ENCODE measurements around the gene MGMT. TPM values are rescaled to one million over a fixed set of nuclear protein-coding genes. Genes with fewer than 3 reads are reported as not detected.

The MGMT gene
- total and polyA plus RNA-seq, 2 of the 4 experiments (the other 2 are of a cell fraction) = 11.5 to 17.8 TPM

GRCh38 chr10:129772468-129773358 is 305.7 kb downstream of the MGMT start:
- Histone ChIP-seq H3K27me3 (ENCODE audit: control insufficient read depth, insufficient read depth, low read length) (no peaks in the 10 kb centered on the region), H3K23ac (ENCODE audit: low read depth, low read length) (no peak overlapping the region), H3K4me3 (ENCODE audit: insufficient read depth, low read depth, low read length) (no peak overlapping the region), H3K56ac (ENCODE audit: extremely low read depth, insufficient read depth, low read length) (no peak overlapping the region), H2AK9ac (replicated peaks; ENCODE audit: low read depth, low read length, poor library complexity) (no peak overlapping the region), H3K14ac (replicated peaks; ENCODE audit: low read depth, low read length) (no peak overlapping the region), H3K4ac (ENCODE audit: low read depth, low read length) (no peak overlapping the region), H3K4me1 (ENCODE audit: control insufficient read depth, insufficient read depth, low read length) (no peaks in the 10 kb centered on the region), H3K18ac (ENCODE audit: low read depth, low read length) (no peak overlapping the region), H4K8ac (ENCODE audit: low read depth in 2 of 2, low read length in 2 of 2) (no peak overlapping the region), H2AFZ (replicated peaks; ENCODE audit: low read length, poor library complexity) (no peak overlapping the region), H3K27ac (ENCODE audit: insufficient read depth, low read length) (no peak overlapping the region), H2BK20ac (ENCODE audit: low read depth, low read length) (no peak overlapping the region), H2BK5ac (ENCODE audit: low read depth, low read length, poor library complexity, severe bottlenecking) (no peak overlapping the region), H4K20me1 (ENCODE audit: insufficient read depth, low read length) (no peaks in the 10 kb centered on the region), H2BK15ac (ENCODE audit: low read depth, low read length) (no peak overlapping the region), H3K9me1 (ENCODE audit: insufficient read depth, low read length) (no peaks in the 10 kb centered on the region), H2AK5ac (ENCODE audit: low read depth, low read length) (no peak overlapping the region), H3K9me3 (ENCODE audit: control insufficient read depth, insufficient read depth, low read length) (peaks cover 38% of the 10 kb centered on the region), H4K91ac (ENCODE audit: insufficient read depth, low read depth, low read length) (no peak overlapping the region), H3K79me1 (ENCODE audit: low read depth in 1 of 2, low read length in 2 of 2) (no peaks in the 10 kb centered on the region), H4K5ac (ENCODE audit: low read depth, low read length) (no peak overlapping the region), H3K4me2 (ENCODE audit: low read depth, low read length) (no peak overlapping the region), H3K36me3 (ENCODE audit: control insufficient read depth, insufficient read depth, low read length) (no peaks in the 10 kb centered on the region), H3K9ac (ENCODE audit: low read depth, low read length) (no peak overlapping the region), H2BK120ac (ENCODE audit: low read depth, low read length) (no peak overlapping the region)
- in situ Hi-C loops (cut with MboI; ENCODE audit: low sequenced_read_pairs) (no loop called here), intact Hi-C loops (cut with micrococcal nuclease) (no loop called here), dilution Hi-C loops (cut with HindIII; ENCODE audit: low sequenced_read_pairs, unreplicated experiment) (no loop called here)
- POLR2A ChIA-PET (ENCODE audit: unreplicated experiment) = no interaction called here
- DNase-seq (no peak), ATAC-seq (ENCODE audit: low read depth) (no peak)
- CTCF ChIA-PET = no interaction called here
- BruUV-seq (replicated peaks) = no TSS peak
- WGBS, 2 experiments (ENCODE audit: extremely low coverage in 2 of 2, insufficient read length in 1 of 2) = 93% methylated on average over 6 of the region's 17 CpGs; no CpG with 5 or more reads in 1 of the 2 experiments
- TF ChIP-seq MXI1 (IDR thresholded peaks at IDR 0.05; ENCODE audit: borderline replicate concordance, low read depth, low read length) (no peak), BHLHE40 (IDR thresholded peaks at IDR 0.05; ENCODE audit: low read depth, low read length) (no peak), NFE2L2 (IDR thresholded peaks at IDR 0.05; ENCODE audit: low read depth, low read length) (no peak), RCOR1 (IDR thresholded peaks at IDR 0.05; ENCODE audit: insufficient replicate concordance, low read length) (no peak)

All from IMR-90 (cell line).